Suprapubic skin (tissue), 4 donors: Measurements from ENCODE around the gene ZNF716. TPM values are rescaled to one million over a fixed set of nuclear protein-coding genes. Genes with fewer than 3 reads are reported as not detected.

ENCODE experiments used
- DNase-seq, 2 donors: peaks; one replicate each; pipeline ENCODE4 v3.0.0-alpha.2; 2019; ENCODE audit warnings: low spot score in 2 of 2
- H3K27ac ChIP-seq: fragments of 200-600 bp; sonication (generic); one replicate; pipeline ENCODE4 v1.5.1; 2019
- H3K27me3 ChIP-seq: fragments of 200-600 bp; sonication (generic); one replicate; pipeline ENCODE4 v1.5.1; 2019
- H3K36me3 ChIP-seq: fragments of 200-600 bp; sonication (generic); one replicate; pipeline ENCODE4 v1.5.1; 2019
- H3K4me1 ChIP-seq: fragments of 200-600 bp; sonication (generic); one replicate; pipeline ENCODE4 v1.5.1; 2019
- H3K4me3 ChIP-seq: fragments of 200-600 bp; sonication (generic); one replicate; pipeline ENCODE4 v1.5.1; 2019; ENCODE audit warnings: mild to moderate bottlenecking
- H3K9me3 ChIP-seq: fragments of 200-600 bp; sonication (generic); one replicate; pipeline ENCODE4 v1.5.1; 2019
- EP300 ChIP-seq: sonication (generic); formaldehyde crosslinking; IDR thresholded peaks from one replicate; pipeline ENCODE4 v1.6.1; 2017; ENCODE audit warnings: antibody characterized with exemption
- POLR2A ChIP-seq, 2 donors: fragments of 450-650 bp; IDR thresholded peaks; one replicate each; pipeline ENCODE4 v1.6.1; 2017; ENCODE audit warnings: antibody characterized with exemption in 2 of 2, mild to moderate bottlenecking in 2 of 2, moderate library complexity in 2 of 2
- POLR2AphosphoS5 ChIP-seq, 3 donors: sonication (generic); formaldehyde crosslinking; IDR thresholded peaks; one replicate each; pipeline ENCODE4 v1.6.1; 2017; ENCODE audit warnings: antibody characterized with exemption in 3 of 3
- WGBS: methylation state at CpG from one replicate; pipeline ENCODE4 v1.1.5; 2018; 5-methylcytosine and 5-hydroxymethylcytosine counted together
- total RNA-seq, 4 donors: library from RNA; depleted of rRNA; stranded (reverse); fragments of >200 nt; gene quantifications; one replicate each; pipeline ENCODE4 v1.1.0, GENCODE V29; 2016
- TF ChIP-seq, protein P1 (sequence below), 2 donors: fragments of 200-600 bp in 1 of 2; fragments of 450-650 bp in 1 of 2; sonication (generic) in 1 of 2; IDR thresholded peaks; one replicate each; pipeline ENCODE4 v1.5.1; 2016 to 2019; ENCODE audit warnings: antibody characterized with exemption in 2 of 2, mild to moderate bottlenecking in 1 of 2, moderate library complexity in 1 of 2

ZNF716 gene
- total RNA-seq, 4 donors from 2014 or later, result not detected

DNA sequence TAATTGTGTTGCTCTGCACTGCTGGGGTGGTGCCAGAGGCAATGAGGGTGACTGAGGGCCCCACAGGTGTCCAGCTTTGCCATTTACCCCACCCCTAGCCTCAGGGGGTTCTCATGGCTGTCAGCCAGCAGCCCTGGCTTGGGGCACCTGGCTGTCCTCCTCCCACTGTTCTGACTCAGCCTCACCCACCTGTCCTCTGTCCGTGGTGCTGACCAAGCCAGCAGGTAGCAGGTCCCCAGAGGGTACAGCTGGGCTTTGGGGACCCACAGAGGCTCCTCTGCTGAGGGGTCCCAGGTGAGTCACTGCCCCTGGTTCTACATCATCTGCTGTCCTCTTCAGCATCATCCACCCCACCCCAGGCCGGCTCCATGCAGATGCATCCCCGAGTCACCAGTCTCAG, 32.2 kb upstream of the ZNF716 start:
- Histone ChIP-seq H3K36me3 (no peaks in the 10 kb centered on the region), H3K27ac (no peak overlapping the region), H3K4me1 (no peaks in the 10 kb centered on the region), H3K9me3 (peaks cover 20% of the 10 kb centered on the region), H3K27me3 (no peaks in the 10 kb centered on the region), H3K4me3 (no peak overlapping the region)
- 53% methylated on average over 3 of the region's 3 CpGs for WGBS
- no peak for DNase-seq
- TF ChIP-seq EP300 (no peak), POLR2AphosphoS5 (IDR thresholded peaks at IDR 0.05) (no peak), POLR2A (IDR thresholded peaks at IDR 0.05) (no peak)
- TF ChIP-seq, protein P1, sequence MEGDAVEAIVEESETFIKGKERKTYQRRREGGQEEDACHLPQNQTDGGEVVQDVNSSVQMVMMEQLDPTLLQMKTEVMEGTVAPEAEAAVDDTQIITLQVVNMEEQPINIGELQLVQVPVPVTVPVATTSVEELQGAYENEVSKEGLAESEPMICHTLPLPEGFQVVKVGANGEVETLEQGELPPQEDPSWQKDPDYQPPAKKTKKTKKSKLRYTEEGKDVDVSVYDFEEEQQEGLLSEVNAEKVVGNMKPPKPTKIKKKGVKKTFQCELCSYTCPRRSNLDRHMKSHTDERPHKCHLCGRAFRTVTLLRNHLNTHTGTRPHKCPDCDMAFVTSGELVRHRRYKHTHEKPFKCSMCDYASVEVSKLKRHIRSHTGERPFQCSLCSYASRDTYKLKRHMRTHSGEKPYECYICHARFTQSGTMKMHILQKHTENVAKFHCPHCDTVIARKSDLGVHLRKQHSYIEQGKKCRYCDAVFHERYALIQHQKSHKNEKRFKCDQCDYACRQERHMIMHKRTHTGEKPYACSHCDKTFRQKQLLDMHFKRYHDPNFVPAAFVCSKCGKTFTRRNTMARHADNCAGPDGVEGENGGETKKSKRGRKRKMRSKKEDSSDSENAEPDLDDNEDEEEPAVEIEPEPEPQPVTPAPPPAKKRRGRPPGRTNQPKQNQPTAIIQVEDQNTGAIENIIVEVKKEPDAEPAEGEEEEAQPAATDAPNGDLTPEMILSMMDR (IDR thresholded peaks at IDR 0.05), result no peak

DNA sequence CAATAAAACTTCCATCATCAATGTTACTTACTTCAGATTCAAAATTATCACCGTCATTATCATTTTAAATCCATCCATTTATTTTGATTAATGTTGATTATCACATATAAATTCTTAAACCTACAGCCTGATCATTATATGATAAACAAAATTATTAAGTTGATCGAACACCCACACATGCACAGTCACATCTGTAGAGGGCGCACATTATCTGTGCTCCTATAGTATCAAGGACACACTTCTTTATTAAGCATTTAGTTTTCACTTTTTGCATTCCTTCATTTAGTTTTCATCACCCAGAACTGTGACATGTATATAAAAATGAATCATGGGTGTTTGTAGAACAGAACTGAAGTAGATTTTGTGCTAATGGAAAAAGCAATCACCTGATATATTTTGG, 26.2 kb upstream of the ZNF716 start:
- H3K4me3 ChIP-seq, result no peak overlapping the region
- 59% methylated on average over 3 of the region's 3 CpGs for WGBS
- no peak overlapping the region for H3K27ac ChIP-seq
- H3K36me3 ChIP-seq, result no peaks in the 10 kb centered on the region
- DNase-seq, result no peak
- TF ChIP-seq EP300, result no peak
- TF ChIP-seq POLR2AphosphoS5 (IDR thresholded peaks at IDR 0.05), result no peak
- TF ChIP-seq, protein P1 (IDR thresholded peaks at IDR 0.05), result no peak
- no peak for TF ChIP-seq POLR2A (IDR thresholded peaks at IDR 0.05)
- no peaks in the 10 kb centered on the region for H3K4me1 ChIP-seq
- peaks cover 10% of the 10 kb centered on the region for H3K9me3 ChIP-seq
- no peaks in the 10 kb centered on the region for H3K27me3 ChIP-seq

DNA sequence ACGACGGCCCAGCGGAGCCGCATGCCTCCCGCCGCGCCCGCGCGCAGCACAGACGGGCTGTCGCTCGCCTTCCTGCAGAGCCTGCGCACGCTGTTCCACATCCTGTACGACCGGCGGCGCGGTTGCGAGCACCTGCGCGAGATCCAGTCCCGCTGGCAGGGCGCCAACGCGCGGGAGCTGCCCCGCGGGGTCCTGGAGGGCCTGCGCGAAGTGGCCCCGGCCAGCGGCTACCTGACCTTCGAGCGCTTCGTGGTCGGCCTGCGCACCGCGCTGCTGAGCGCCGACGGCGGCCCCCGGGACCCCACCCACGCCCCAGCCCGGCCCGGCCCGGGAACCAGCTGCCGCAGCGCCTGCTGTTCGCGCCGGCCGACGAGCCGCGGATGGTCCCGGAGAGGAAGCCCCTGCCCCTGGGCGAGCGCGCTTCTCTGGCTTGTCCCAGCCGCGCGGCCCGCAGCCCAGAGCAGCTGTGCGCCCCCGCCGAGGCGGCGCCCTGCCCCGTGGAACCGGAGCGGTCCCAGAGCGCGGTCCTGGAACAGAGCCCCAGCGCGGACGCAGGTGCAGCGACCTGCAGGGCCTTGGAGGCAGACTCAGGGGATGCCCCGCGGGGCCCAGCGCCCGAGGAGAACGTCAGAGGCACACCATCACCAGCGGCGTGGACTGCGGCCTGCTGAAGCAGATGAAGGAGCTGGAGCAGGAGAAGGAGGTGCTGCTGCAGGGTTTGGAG, 25.3 kb upstream of the ZNF716 start:
- no peak overlapping the region for H3K4me3 ChIP-seq
- no peaks in the 10 kb centered on the region for H3K27me3 ChIP-seq
- no peak for DNase-seq
- no peak overlapping the region for H3K27ac ChIP-seq
- 57% methylated on average over 16 of the region's 89 CpGs for WGBS
- peaks cover 10% of the 10 kb centered on the region for H3K9me3 ChIP-seq
- no peaks in the 10 kb centered on the region for H3K4me1 ChIP-seq
- H3K36me3 ChIP-seq, result no peaks in the 10 kb centered on the region
- TF ChIP-seq POLR2AphosphoS5 (IDR thresholded peaks at IDR 0.05) (no peak), EP300 (no peak), POLR2A (IDR thresholded peaks at IDR 0.05) (no peak)
- TF ChIP-seq, protein P1 (IDR thresholded peaks at IDR 0.05), result no peak

DNA sequence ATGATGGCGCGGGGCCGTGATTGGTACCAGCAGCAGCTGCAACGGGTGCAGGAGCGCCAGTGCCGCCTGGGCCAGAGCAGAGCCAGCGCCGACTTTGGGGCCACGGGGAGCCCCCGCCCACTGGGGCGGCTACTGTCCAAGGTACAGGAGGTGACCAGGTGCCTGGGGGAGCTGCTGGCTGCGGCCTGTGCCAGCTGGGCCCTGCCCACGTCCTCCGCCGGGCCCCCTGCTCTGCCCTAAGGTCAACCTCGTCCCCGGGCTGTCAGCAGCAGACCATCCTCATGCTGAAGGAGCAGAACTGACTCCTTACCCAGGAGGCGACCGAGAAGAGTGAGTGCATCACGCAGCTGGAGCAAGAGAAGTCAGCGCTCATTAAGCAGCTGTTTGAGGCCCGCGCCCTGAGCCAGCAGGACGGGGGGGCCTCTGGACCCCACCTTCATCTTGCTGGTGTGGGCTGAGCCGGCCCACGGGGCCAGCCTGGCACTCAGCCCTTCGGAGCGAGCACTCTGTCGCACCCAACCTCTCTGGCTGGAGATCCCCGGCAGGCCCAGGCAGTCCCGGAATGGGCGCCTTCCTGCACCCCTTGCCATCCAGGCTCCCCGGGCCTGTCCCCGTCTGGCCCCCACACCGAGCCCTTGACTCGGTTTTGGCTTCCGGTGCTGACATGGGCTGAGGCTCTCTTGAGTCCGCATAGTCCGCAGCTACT, 24.6 kb upstream of the ZNF716 start:
- TF ChIP-seq POLR2A (IDR thresholded peaks at IDR 0.05) (no peak), EP300 (no peak), POLR2AphosphoS5 (IDR thresholded peaks at IDR 0.05) (no peak)
- TF ChIP-seq, protein P1 (IDR thresholded peaks at IDR 0.05), result no peak
- 77% methylated on average over 32 of the region's 39 CpGs for WGBS
- Histone ChIP-seq H3K36me3 (no peaks in the 10 kb centered on the region), H3K4me3 (no peak overlapping the region), H3K4me1 (no peaks in the 10 kb centered on the region), H3K27ac (no peak overlapping the region), H3K27me3 (no peaks in the 10 kb centered on the region), H3K9me3 (peaks cover 10% of the 10 kb centered on the region)
- DNase-seq, result no peak

DNA sequence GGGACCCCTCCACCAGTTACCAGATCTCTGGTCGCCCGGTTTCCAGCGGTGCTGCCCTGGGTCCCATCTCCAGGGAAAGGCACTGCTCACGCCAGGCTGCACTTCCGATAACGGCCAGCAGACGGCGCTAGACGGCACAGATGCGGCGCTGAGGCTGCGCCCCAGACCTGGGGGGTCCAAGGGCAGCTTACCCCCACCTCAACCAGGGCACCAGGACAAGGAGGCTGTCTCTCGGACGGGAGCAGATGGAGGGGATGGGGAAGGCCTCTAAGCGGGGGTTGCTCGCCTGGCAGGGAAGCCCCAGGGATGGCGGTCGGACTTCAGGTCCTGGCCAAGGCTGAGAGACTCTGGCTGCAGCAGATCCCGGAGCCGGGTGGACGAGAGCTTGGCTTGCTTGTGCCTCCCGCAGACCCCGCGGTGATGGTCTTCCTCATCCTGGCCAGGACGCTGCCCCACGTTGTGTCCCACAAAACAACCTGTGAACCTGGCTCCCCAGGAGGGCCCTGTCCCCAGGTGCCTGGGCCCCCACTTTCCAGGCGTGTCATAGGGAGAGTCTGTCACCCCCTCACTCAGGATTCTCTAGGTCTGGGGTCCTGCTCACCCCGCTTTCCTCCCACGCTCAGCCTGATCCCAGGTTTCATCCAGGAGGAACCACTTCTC, 23.9 kb upstream of the ZNF716 start:
- H3K9me3 ChIP-seq, result peaks cover 10% of the 10 kb centered on the region

More for the DNA sequence above, 23.9 kb upstream of the ZNF716 start:
- TF ChIP-seq, protein P1 (IDR thresholded peaks at IDR 0.05), result no peak
- TF ChIP-seq POLR2AphosphoS5 (IDR thresholded peaks at IDR 0.05), result no peak
- TF ChIP-seq POLR2A (IDR thresholded peaks at IDR 0.05), result no peak
- TF ChIP-seq EP300, result no peak
- DNase-seq, result no peak
- Histone ChIP-seq H3K4me1 (no peaks in the 10 kb centered on the region), H3K4me3 (no peak overlapping the region), H3K27me3 (no peaks in the 10 kb centered on the region), H3K36me3 (no peaks in the 10 kb centered on the region), H3K27ac (no peak overlapping the region)
- 78% methylated on average over 18 of the region's 29 CpGs for WGBS
